Thyroid gland (tissue), 4 donors: ENCODE results near the gene KIF18B.
A peak's percentile ranks its signal among the peaks of the same experiment; 100 is the strongest.

Source experiments
- CTCF ChIP-seq, 6 experiments: fragments of 200-600 bp in 3 of 6; fragments of 450-650 bp in 3 of 6; sonication (generic) in 3 of 6; IDR thresholded peaks; one replicate each; pipeline ENCODE4 v1.5.1; 2016 to 2019; ENCODE audit warnings: antibody characterized with exemption in 6 of 6, mild to moderate bottlenecking in 2 of 6, inconsistent platforms in 1 of 6, moderate library complexity in 1 of 6
- POLR2A ChIP-seq, 2 donors: fragments of 450-650 bp; IDR thresholded peaks; one replicate each; pipeline ENCODE4 v1.6.1; 2017; ENCODE audit warnings: antibody characterized with exemption in 2 of 2, mild to moderate bottlenecking in 2 of 2, moderate library complexity in 1 of 2

- TF ChIP-seq CTCF (IDR thresholded peaks at IDR 0.05) (peak in 1 of 6 experiments; percentile 3), POLR2A (IDR thresholded peaks at IDR 0.05) (peak; percentile 16 to 73)
Observed at GRCh38 chr17:44947461-44948314, at the start of gene KIF18B.
